ENCODE results near the gene CACNA1C.

DNA sequence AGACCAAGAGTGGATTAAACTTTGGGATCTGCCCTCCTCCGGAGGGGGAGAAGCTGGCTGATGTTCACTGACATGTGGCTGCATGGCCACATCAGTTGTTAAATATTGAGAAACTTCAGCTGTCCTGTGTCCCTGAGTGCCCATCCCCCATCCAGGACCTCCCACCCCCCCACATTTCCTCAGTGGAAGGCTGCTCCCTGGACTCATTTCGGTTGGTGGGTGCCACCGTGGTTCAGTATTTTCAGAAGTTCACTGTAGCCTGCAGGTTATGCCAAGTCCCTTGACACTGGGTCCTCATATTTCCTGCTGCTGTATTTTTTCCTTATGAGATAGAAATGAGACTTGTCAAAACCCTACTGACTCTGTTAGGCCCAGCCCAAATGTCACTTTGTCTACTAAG lies 302.4 kb downstream of the CACNA1C start:
- TF ChIP-seq, protein P1, sequence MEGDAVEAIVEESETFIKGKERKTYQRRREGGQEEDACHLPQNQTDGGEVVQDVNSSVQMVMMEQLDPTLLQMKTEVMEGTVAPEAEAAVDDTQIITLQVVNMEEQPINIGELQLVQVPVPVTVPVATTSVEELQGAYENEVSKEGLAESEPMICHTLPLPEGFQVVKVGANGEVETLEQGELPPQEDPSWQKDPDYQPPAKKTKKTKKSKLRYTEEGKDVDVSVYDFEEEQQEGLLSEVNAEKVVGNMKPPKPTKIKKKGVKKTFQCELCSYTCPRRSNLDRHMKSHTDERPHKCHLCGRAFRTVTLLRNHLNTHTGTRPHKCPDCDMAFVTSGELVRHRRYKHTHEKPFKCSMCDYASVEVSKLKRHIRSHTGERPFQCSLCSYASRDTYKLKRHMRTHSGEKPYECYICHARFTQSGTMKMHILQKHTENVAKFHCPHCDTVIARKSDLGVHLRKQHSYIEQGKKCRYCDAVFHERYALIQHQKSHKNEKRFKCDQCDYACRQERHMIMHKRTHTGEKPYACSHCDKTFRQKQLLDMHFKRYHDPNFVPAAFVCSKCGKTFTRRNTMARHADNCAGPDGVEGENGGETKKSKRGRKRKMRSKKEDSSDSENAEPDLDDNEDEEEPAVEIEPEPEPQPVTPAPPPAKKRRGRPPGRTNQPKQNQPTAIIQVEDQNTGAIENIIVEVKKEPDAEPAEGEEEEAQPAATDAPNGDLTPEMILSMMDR (IDR thresholded peaks at IDR 0.05): no peak
- no peak for TF ChIP-seq POLR2A (IDR thresholded peaks at IDR 0.05)

Measured in tibial nerve (tissue), 3 donors.